ENCODE results near the gene SV2A.
A peak's percentile ranks its signal among the peaks of the same experiment; 100 is the strongest.
"Not testable (repeated sequence)": the region's sequence is repeated elsewhere in the genome, so short reads cannot be mapped to it uniquely, and the experiment has no call there.

SV2A gene

DNA sequence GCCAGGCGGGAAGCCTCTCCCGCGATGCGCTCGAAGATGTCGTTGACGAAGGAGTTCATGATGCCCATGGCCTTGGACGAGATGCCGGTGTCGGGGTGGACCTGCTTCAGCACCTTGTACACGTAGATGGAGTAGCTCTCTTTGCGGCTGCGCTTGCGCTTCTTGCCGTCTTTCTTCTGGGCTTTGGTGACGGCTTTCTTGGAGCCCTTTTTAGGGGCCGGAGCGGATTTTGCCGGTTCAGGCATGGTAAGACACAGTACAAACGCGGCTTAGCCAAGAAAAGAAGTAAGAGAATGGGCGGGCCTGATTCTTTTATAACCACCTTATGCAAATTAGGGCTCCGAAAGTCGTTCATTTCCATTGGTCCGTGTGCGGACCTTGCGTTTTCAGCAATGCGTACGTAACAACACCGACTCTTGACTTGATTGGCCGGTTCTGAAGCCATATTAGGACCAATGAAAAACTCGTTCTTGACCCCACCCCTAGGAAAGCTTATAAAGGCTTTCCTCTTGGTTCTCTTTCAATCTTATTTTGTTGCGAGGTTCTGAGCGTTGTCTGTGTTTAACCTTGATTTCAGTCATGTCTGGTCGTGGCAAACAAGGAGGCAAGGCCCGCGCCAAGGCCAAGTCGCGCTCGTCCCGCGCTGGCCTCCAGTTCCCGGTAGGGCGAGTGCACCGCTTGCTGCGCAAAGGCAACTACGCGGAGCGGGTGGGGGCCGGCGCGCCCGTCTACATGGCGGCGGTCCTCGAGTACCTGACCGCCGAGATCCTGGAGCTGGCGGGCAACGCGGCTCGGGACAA lies 31.0 kb downstream of the SV2A start:
- peak; percentile 73 for DNase-seq (ENCODE audit: low read depth)

DNA sequence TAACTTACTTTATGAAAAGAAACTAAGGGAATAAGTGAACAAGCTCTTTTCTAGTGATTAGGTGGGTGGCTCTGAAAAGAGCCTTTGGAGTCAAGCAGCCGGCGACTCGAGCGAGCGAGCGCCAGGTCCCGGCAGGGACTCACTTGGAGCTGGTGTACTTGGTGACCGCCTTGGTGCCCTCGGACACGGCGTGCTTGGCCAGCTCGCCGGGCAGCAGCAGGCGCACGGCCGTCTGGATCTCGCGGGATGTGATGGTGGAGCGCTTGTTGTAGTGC lies 31.6 kb downstream of the SV2A start:
- DNase-seq (ENCODE audit: low read depth), result not testable (repeated sequence)

- DNase-seq (ENCODE audit: low read depth), result peak; percentile 69
Measured at GRCh38 chr1:149885339-149886120, 32.1 kb downstream of the SV2A start.

- no peak for DNase-seq (ENCODE audit: low read depth)
Measured at GRCh38 chr1:149884433-149885338, 33.0 kb downstream of the SV2A start.

DNA sequence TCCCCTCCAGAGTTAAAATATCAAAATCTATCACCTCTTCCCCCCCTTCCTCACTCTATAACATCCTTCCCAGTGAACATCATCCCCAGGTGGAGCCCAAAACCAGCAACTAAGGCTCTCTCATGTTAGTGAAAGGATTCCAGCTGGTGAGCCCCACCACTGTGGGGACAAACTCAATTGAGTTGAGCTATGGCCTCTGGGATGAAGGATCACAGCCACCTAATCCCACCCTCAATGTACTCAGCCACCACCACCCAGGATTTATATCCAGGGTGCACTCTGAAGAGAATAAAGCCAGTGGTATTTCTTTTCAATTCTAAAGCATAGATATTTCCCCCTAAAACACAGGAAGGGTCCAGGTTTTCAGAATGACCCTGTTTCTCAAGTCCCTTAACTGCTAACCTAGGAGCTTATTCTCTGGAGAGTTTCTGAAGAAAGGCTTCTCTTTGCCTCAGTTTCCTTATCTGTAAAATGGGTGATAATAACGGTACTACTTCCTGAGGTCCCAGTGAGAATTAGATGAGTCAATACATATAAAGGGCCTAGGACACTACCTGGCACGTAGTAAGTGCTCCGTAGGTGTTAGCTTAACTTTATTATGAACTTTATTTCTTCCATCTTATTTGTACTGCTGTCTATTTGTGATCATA lies 33.9 kb downstream of the SV2A start:
- DNase-seq (ENCODE audit: low read depth), result no peak

DNA sequence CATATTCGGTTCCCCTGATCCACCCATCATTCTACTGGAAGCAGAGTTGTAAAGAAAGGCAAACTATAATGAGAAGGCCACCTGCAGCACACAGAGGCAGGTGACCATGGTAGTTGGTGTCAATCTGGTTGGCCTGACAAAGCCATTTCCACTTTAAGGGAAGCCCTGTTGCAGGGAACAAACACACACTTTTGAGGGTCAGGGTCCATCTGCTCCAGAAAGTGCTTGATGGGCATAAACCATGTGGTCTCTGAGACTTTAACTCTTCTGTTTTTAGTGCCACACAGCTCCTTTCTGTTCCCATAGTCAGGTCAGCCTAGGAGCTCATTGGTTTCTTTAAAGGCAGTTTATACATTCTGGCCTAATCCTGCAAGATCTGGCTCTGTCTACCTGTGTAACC lies 35.8 kb downstream of the SV2A start:
- DNase-seq (ENCODE audit: low read depth), result no peak

DNA sequence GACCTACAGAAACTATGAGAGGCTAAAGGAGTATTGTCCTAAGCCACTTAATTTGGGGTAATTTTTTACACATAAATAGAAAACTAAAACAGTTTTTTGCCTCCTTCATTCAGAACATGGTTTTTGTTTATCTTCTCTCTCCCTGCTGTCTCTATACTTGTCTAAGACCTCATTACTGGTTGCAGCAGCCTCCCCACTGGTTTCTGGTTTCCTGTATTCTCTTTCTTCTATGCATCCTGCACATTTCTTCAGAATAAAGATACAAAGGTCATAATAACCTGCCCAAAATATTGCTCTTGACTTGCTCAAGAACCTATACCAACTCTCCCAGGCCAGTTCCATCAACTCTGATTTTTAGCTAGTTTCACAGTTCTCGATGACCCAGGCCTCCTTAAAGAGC lies 38.1 kb downstream of the SV2A start:
- DNase-seq (ENCODE audit: low read depth), result no peak

DNA sequence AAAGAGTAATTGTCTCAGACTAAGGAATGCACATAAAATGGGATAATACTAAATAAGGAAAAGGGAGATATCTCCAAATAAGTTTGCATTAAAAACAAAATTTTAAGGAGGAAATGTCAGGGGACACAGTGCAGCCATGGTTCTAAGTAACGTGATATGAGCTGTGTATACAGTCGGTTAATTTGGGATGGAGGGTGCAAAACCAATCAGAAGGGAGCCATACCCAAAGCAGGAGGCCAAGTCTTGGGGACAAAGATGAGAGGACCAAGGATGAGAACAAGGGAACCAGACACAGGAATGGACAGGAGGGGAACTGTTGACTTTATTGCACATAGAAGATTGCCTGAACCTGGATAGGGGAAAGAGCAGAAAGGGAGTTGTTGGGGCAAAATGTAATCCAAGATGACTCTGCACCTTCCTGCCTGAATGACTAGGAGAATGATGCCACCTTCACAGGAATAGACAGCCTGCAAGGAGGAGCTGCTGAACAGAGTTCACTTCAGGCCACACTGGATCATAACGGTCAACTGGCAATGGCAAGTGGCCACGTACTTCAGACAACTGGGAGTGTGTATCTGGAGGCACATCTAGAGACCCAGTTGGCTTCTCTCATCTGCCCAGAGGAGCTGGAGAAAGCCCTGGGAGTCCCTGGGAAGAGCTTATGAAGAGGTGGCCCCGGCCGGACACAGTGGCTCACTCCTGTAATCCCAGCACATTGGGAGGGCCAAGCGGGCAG lies 40.3 kb downstream of the SV2A start:
- no peak for DNase-seq (ENCODE audit: low read depth)

- not testable (repeated sequence) for DNase-seq (ENCODE audit: low read depth)
Measured at GRCh38 chr1:149873060-149873459, 44.6 kb downstream of the SV2A start.

GRCh38 chr1:149866887-149867286 lies 50.8 kb downstream of the SV2A start:
- not testable (repeated sequence) for DNase-seq (ENCODE audit: low read depth)

GRCh38 chr1:149861497-149862054 lies 56.1 kb downstream of the SV2A start:
- not testable (repeated sequence) for DNase-seq (ENCODE audit: low read depth)

- DNase-seq (ENCODE audit: low read depth), result not testable (repeated sequence)
Measured at GRCh38 chr1:149860684-149861496, 56.8 kb downstream of the SV2A start.

DNA sequence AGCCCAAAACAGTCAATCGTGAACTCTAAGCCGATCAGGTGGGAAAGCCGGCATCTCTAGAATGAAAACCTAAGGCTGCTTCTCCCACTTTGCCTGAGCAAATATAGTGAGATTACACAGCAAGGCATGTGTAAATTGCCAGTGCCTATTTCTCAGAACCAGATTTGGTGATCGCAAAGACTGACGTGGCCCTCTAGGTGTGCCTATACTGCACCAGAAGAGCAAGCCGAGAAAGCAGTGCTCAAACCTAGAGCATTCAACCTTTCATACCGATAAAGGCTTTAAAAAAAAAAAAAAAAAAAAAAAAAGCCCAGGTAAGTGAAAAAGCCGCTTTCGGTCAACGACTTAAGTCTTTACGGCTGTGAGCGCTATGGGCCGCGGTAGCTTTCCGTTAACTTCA lies 57.4 kb downstream of the SV2A start:
- not testable (repeated sequence) for DNase-seq (ENCODE audit: low read depth)
